ENCODE measurements around the gene SERPINE3.

- TF ChIP-seq CTCF (IDR thresholded peaks at IDR 0.05; ENCODE audit: low read depth, low read length, missing input control) (no peak), REST (IDR thresholded peaks at IDR 0.05) (no peak), GABPA (IDR thresholded peaks at IDR 0.05 in 1 of 2, conservative IDR thresholded peaks at IDR 0.05 in 1 of 2) (no peak)
These were observed 7.6 kb downstream of the SERPINE3 start for GRCh38 chr13:51347099-51347498.
